ENCODE data around the gene SIAH1. TPM values are rescaled to one million over a fixed set of nuclear protein-coding genes. Genes with fewer than 3 reads are reported as not detected.

Gene SIAH1
- total RNA-seq, 1 experiment from 2014 or later = 33.2 TPM

DNA sequence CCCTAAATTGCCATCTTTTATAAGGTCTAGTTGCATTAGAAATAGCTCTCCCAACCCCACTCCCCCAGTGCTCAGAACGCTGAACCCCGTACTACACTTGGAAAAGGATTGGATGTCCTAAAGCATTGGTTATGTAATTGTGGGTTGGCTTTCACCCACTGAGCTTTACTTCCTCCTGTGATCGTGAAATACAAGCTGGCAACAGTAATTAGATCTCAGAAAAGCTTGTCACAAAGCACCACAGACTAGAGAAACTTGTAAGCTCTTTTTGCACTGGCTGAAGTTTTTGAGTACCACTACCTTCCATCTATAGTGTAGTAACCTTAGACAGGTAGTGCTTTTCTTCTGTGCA lies 54.4 kb downstream of the SIAH1 start:
- H3K9me3 Mint-ChIP-seq = no peaks in the 10 kb centered on the region
- TF ChIP-seq CTCF (conservative IDR thresholded peaks at IDR 0.05) = no peak
- no peak overlapping the region for H3K4me3 Mint-ChIP-seq
- Histone ChIP-seq H2AK5ac (ENCODE audit: insufficient read length, low read length) (no peak overlapping the region), H2BK12ac (ENCODE audit: insufficient read length, low read depth, low read length) (no peak overlapping the region), H2BK15ac (ENCODE audit: low read depth, low read length) (no peak overlapping the region), H4K5ac (ENCODE audit: insufficient read length, low read depth, low read length) (no peak overlapping the region), H3K9ac (ENCODE audit: extremely low read depth, insufficient read length, low read length) (no peak overlapping the region), H4K91ac (ENCODE audit: insufficient read length, low read depth, low read length) (no peak overlapping the region), H2BK5ac (ENCODE audit: insufficient read length, low read length) (no peak overlapping the region), H3K23me2 (ENCODE audit: insufficient read length, low read depth, low read length, poor library complexity, severe bottlenecking) (no peaks in the 10 kb centered on the region), H3K4ac (ENCODE audit: low read depth, low read length) (no peak overlapping the region), H2BK120ac (ENCODE audit: low read depth, low read length, poor library complexity, severe bottlenecking) (no peak overlapping the region), H3K56ac (ENCODE audit: insufficient read length, low read depth, low read length) (no peak overlapping the region), H3K27me3 (ENCODE audit: insufficient read depth, low read length) (no peaks in the 10 kb centered on the region), H4K20me1 (ENCODE audit: control insufficient read depth, insufficient read depth, insufficient read length) (no peaks in the 10 kb centered on the region), H3K23ac (ENCODE audit: insufficient read length, low read depth, low read length) (no peak overlapping the region), H2BK20ac (ENCODE audit: low read depth, low read length, poor library complexity, severe bottlenecking) (no peak overlapping the region), H3K4me2 (ENCODE audit: insufficient read depth, insufficient read length, low read length) (no peak overlapping the region), H3K4me1 (ENCODE audit: insufficient read depth, low read length) (peaks cover 5% of the 10 kb centered on the region; the same call in 1 of the 2 replicates), H3K14ac (ENCODE audit: insufficient read depth, low read length) (no peak overlapping the region), H3K9me3 (ENCODE audit: control insufficient read depth, low read depth, low read length) (no peaks in the 10 kb centered on the region), H4K8ac (replicated peaks; ENCODE audit: insufficient read length, low read depth, low read length) (no peak overlapping the region), H3K27ac (ENCODE audit: insufficient read length, low read depth, low read length) (no peak overlapping the region), H2AFZ (ENCODE audit: low read length) (no peak overlapping the region), H3K79me1 (ENCODE audit: insufficient read depth, low read depth, low read length, poor library complexity, severe bottlenecking) (no peaks in the 10 kb centered on the region), H3K79me2 (ENCODE audit: insufficient read depth, low read length) (no peaks in the 10 kb centered on the region), H3T11ph (ENCODE audit: low read length) (no peak overlapping the region), H3K18ac (ENCODE audit: insufficient read length, low read depth, low read length) (no peak overlapping the region)
- H3K4me1 Mint-ChIP-seq = peaks cover 13% of the 10 kb centered on the region in 2 experiments
- H3K36me3 Mint-ChIP-seq (ENCODE audit: insufficient read depth in 1 of 3, low read depth in 3 of 3) = peaks cover 6 to 15% (median 10%) of the 10 kb centered on the region in 3 experiments; a peak in 6 of 7 replicates
- no CpG with 5 or more reads among the region's 3 CpGs for WGBS (ENCODE audit: extremely low coverage, insufficient read length, low lambda C conversion rate)
- H3K27ac Mint-ChIP-seq = no peak overlapping the region
- DNase-seq = no peak
- no peaks in the 10 kb centered on the region for H3K27me3 Mint-ChIP-seq (ENCODE audit: low read depth)
